Activated naive CD4-positive, alpha-beta T cell treated with Interleukin-2 at 50 U/mL for 16 hours (primary cell): ENCODE measurements around the gene RSBN1L.

ENCODE experiments used
- DNase-seq: peaks from one replicate; pipeline ENCODE4 v3.0.0-alpha.2; 2020

RSBN1L gene

GRCh38 chr7:77734659-77735421, 38.6 kb downstream of the RSBN1L start:
- DNase-seq: no peak

DNA sequence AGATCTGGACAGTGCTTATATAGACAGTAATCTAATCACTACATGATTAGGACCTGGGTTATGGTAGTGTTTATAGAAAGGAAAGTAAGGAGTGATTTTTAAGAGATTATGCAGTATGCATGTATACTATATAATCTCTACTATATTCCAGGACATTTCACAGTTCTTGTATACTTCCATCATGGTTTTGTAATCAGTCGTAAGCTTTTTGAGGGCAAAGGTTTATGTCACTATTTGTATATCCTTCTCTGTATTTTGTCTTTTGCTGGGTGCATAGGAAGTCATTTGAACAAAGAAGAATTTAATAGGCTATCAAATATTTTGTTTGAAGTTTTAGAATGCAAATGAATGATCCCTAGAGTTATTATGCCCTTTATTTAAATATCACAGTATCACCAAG, 39.2 kb downstream of the RSBN1L start:
- no peak for DNase-seq

GRCh38 chr7:77736991-77737390, 40.7 kb downstream of the RSBN1L start:
- DNase-seq: no peak

DNA sequence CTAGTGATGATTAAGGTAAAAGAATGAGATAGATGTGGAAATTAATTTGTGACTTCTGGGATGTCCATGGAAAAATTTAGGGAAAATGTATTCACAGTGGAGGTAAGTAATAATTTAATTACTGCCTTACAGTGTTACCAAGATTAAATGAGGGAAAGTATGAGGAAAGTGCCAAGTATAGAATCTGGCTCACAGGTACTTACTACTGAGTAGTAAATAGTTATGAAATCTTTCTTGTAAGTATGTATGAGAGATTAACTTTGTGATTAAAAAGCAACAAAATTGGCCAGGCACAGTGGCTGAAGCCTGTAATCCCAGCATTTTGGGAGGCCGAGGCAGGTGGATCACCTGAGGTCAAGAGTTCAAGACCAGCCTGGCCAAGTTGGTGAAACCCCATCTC, 42.1 kb downstream of the RSBN1L start:
- DNase-seq: no peak

GRCh38 chr7:77738871-77739270, 42.6 kb downstream of the RSBN1L start:
- DNase-seq: no peak

DNA sequence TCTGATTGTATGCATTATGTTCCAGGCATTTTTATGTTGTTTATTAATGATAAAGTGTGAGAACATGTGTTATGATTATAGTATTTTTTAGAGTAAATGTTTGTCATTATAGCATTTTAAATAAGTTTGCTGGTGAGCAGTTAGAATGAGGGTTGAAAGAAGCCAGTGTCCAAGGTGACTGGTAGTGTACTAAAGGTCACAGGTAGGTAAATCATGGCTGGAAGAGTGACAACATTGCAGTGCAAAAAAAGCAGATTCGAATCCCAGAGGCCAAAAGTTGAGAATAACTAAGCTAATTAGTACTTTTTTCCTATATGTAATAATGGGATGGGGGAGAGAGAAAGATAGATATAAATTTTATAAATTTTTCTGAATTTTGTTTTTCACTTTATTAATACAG, 44.0 kb downstream of the RSBN1L start:
- no peak for DNase-seq

DNA sequence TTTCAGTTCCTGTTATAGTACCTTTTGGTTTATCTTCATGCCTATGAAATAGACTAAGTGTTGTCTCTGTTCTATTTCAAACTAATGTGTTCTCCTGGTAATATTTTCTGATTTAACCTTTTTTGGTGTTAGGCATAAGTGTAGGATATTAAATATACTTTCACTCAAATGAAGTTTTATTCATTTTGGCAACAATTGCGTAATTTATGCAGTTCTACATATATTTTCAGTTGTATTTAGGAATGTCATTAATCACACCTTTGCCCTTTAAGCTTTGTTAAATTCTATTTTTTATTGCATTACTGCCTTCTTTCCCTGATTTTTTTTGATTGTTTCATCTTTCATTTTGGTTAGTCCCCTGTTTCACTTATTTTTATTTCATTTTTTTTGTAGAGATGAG, 47.3 kb downstream of the RSBN1L start:
- DNase-seq: no peak

- DNase-seq: no peak
Observed at GRCh38 chr7:77745746-77746145, 49.5 kb downstream of the RSBN1L start.

GRCh38 chr7:77746164-77746823, 50.0 kb downstream of the RSBN1L start:
- DNase-seq: no peak

- DNase-seq: no peak
Observed at GRCh38 chr7:77746824-77747165, 50.5 kb downstream of the RSBN1L start.

DNA sequence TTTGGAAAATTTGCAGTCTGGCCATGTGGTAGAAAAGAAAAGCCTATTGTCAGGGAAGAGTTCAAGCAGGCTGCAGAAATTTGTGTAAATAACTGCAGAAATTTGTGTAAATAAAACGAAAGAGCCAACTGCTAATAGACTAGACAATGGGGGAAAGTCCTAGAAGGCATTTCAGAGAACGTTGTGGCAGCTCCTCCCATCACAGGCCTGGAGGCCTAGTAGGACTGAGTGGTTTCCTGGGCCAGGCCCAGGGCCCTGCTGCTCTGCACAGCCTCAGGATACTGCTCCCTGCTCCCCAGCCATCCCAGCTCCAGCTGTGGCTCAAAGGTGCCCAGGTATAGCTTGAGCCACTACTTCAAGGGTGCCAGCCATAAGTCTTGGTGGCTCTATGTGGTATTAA, 50.9 kb downstream of the RSBN1L start:
- DNase-seq: no peak

DNA sequence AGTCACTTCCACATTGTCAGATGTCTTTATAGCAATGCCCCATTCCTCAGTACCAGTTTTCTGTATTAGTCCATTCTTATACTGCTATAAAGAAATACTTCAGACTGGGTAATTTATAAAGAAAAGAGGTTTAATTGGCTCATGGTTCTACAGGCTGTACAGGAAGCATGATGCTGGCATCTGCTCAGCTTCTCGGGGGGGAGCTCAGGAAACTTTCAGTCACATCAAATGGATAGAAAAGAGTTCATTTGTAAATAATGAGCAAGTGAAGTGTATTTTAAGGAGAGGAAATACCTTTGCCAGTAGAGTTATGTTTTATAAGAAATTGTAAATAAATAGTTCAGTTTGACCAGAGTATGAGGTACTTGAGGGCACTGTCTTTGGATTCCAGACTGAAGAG, 51.5 kb downstream of the RSBN1L start:
- DNase-seq: no peak

DNA sequence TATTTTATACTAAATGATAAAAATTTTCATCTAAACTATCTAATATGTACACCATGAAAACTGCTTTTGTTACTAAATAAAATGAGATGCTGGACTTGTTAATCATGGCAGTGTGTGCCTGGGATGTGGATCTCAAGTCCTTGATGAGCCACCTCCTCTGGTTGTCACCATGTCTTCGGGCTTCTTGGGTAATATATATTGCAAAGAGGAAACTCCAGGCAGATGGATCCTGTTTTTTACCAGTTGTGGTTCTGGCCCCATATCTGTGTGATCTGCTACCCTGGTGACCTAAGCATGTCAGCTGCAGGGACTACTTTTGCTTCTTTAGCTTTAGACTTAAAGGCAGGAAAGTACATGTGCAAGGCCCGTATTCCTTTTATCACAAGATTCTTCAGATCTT, 55.8 kb downstream of the RSBN1L start:
- DNase-seq: no peak

DNA sequence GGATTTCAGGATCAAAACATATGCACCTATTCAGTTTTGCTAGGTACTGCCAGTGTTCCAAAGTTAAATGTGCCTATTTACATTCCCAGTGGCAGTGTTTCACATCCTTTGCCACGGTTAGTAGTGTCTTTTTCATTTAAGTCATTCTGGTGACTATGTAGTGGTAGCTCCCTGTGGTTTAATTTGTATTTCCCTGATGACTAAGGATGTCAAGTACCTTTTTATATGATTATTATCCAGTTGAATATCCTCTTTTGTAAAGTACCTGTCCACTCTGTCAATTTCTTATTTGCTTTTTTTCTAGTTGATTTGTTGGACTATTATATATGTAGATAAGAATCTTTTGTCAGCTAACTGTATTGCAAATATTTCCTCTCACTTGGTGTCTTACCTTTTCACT, 56.9 kb downstream of the RSBN1L start:
- no peak for DNase-seq

DNA sequence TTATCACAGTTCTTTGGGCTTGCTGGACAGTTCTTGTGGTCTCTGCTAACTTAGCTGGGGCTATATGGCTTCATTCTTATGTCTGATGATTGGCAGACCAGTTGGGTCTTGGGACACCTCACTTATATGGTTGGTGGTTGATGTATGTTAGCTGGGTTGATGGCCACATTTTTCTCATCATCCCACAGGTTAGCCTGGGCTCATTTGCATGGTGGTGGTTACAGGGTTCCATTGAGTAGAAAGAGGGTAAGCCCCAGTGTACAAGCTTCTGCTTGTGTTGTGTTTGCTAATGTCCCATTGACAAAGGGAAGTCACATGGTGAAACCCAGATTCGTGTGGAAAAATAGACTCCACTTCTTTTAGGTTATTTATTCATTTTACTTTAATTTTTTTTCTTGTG, 61.3 kb downstream of the RSBN1L start:
- DNase-seq: no peak

DNA sequence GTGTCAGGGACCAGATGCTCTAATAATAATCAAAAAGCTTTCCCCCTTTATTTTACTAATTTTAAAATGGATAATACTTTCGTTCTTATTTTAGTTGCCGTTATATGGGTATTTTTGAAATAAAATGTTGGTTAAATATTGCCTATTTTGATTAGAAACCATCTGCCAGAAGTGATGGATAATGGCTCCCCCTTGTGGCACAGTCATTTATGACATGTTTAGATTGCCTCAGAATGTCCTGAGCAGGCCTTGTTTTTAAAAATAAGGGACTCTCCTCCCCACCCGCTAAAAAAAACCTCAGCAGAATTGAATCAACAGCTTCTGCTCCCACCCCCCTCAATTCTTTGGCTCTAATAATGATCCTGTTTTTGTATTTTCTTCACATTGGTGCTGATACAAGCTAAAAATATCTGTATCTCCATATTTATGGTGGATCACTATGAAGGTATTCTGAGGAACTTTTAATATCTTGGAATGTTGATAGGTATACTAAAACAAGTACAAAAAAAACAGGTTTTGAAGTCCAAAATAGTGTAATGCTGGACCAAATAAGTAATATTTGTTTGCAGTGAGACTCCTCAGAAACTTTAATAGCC, 63.1 kb downstream of the RSBN1L start:
- peak; percentile 59 for DNase-seq

- no peak for DNase-seq
Observed at GRCh38 chr7:77760809-77761453, 64.7 kb downstream of the RSBN1L start.

GRCh38 chr7:77765481-77765880, 69.2 kb downstream of the RSBN1L start:
- no peak for DNase-seq

- no peak for DNase-seq
Observed at GRCh38 chr7:77765906-77766800, 69.9 kb downstream of the RSBN1L start.

- DNase-seq: no peak
Observed at GRCh38 chr7:77766801-77767605, 70.7 kb downstream of the RSBN1L start.

GRCh38 chr7:77770316-77770715, 74.1 kb downstream of the RSBN1L start:
- no peak for DNase-seq

GRCh38 chr7:77771901-77772300, 75.6 kb downstream of the RSBN1L start:
- DNase-seq: no peak
